A204.1 (cell line): ENCODE measurements around the gene PCGF3.
"Not testable (repeated sequence)": the region's sequence is repeated elsewhere in the genome, so short reads cannot be mapped to it uniquely, and the experiment has no call there.

Source experiments
- FAIRE-seq: peaks from 2 replicates; lab custom pipeline; 2012; peaks lifted over from hg19 to GRCh38; lab: Jason Lieb, UNC

PCGF3 gene

GRCh38 chr4:725391-726234, 20.0 kb downstream of the PCGF3 start:
- no peak for FAIRE-seq

GRCh38 chr4:726235-726787, 20.7 kb downstream of the PCGF3 start:
- FAIRE-seq, result no peak

GRCh38 chr4:726838-727237, 21.2 kb downstream of the PCGF3 start:
- no peak for FAIRE-seq

DNA sequence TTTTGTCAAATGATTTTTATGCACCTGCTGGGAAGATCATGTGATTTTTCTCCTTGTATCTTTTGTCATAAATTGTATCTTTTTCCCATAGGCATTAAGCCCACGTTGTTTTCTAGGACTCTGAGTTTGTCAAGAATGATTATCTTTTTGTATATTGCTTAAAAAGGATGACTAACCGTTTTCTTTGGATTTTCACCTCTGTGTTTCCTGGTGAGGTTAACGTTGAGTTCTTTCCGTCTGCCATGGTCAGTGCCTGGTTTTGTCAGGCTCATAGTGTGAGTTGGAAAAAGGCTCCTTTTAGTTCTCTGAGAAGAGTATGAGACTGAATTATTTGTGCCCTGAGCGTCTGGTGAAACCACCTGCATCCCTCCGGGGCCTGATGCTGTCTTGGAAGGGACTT, 21.9 kb downstream of the PCGF3 start:
- FAIRE-seq, result no peak

DNA sequence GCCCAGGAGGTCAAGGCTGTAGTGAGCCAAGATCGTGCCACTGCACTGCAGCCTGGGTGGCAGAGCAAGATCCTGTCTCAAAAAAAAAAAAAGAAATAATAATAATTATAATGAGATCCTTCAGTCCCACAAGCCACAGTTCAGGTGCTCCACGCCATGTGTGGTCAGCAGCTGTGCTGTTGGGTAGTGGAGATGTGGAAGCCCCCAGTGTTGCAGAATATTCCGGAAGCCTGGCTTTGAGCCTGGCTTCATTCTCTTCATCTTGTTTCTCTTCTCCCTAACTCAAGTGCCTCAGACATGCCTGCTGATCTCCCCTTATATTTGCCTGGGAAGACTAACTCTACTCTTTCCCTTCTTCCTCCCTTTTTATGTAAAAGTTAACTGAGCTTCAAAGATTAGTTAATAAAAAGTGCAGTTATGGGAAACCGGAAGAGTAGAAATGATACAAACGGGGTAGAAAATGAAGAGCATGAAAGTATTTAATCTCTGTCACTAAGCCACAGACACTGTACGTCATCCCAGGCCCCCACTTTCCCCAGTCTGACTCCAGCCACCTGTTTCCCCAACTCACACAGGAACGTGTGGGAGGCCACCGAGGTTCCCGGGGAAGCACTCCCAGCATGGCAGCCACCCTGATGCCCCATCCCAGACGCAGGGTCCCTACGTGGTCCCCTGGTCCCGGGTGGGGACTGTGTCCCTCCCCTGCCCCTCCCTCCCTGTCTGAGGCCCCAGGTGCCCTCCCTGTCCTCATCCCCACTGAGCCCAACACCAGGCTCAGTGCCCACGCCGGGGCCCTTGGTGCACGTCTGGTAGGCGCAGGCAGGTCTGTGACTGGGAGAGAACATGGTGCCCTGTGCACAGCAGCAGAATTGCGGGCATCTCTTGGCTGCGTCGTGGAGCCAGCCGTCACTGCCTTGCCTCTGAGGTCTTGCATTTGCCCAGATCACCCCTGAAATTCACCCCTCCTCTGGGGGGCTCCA, 24.0 kb downstream of the PCGF3 start:
- FAIRE-seq, result no peak

DNA sequence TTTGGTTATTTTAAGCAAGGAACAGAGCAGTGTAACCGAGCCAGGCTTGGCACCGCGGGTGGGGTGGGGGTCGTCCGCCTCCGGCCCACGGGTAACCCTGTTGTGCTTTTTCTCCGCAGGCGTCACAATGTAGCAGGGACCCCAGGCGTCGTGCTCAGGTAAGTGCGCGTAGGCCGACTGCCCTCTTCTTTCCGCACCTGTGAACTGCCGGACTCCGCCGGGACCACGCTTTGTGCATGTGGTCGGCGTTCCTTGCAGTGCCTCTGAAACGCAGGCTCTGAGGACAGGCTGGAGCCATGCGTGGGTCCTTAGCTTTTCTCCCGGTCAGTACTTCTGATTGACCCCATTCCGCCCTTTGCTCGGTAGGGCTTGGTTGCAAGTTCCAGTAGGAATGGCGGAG, 24.9 kb downstream of the PCGF3 start:
- no peak for FAIRE-seq

- FAIRE-seq, result not testable (repeated sequence)
Observed at GRCh38 chr4:730946-731904, 25.6 kb downstream of the PCGF3 start.

DNA sequence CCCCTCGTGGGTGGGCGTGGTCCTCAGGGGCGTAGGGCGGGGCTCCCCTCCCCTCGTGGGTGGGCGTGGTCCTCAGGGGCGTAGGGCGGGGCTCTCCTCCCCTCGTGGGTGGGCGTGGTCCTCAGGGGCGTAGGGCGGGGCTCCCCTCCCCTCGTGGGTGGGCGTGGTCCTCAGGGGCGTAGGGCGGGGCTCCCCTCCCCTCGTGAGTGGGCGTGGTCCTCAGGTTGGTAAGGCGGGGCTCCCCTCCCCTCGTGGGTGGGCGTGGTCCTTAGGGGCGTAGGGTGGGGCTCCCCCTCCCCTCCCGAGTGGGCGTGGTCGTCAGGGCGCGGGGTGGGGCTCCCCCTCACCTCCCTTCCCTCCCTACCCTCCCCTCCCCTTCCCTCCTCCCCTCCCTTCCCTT, 26.3 kb downstream of the PCGF3 start:
- not testable (repeated sequence) for FAIRE-seq

DNA sequence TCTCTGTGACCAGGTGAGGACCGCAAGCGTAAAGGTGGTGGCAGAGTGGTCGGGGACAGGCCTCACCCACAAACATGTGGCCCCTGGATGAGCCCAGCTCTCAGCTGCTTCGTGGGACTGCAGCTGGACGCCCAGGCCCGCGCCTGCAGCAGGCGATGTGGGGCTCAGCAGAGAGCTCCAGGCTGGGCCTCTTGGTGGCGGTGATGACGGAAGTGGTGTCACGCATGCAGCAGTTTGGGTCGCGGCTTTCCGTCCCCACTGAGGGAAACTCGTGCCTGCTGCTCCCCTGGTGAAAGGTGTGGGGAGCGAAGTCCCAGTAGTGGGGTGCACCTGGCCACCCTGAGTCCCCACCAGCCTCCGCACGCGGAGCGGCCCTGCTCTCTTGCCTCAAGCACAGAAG, 26.9 kb downstream of the PCGF3 start:
- FAIRE-seq, result no peak

DNA sequence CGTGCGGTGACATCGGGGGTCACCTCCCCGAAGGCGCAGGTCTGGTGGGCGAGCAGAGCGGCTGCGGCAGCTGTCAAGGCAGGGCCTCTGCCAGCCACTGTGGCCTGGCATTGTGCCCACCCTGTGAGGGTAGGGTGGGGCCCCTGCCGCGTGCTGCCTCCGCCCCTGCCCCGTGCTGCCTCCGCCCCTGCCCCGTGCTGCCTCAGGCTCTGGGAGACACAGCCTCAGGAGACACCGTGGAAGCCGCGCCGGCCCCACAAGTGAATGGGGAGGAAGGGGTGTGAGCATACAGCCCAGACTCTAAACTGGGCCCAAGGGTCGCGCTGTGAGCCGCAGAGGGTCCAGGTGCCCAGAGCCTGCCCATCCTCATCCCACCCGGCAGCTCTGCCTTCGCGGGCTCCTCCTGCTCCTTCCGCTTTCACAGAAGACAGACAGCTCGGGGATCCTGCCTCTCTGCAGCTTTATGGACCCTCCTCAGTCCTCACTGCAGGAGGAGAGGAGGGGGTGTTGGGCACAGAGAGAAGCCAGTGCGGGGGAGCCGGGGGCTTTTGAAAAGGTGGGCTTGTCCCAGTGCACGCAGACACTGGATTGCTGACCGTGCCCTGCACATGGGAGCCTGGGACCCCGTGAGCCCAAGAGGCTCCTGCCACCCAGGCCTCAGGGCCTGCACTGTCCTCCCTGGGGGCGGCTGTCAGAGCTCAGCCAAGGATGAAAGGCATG, 27.4 kb downstream of the PCGF3 start:
- FAIRE-seq, result no peak

DNA sequence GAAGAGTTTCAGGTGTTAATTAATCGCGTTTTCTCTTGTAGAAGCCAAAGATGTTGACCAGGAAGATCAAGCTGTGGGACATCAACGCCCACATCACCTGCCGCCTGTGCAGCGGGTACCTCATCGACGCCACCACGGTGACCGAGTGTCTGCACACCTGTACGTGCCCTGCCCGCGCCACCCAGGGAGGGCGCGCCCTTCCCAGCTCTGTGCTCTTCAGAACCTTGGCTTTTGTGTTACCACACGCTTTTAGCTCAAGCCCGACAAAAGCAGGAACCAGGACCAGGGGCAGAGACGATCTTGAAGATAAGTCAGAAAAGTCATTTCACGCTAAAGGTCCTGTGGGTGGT, 28.0 kb downstream of the PCGF3 start:
- FAIRE-seq, result no peak

DNA sequence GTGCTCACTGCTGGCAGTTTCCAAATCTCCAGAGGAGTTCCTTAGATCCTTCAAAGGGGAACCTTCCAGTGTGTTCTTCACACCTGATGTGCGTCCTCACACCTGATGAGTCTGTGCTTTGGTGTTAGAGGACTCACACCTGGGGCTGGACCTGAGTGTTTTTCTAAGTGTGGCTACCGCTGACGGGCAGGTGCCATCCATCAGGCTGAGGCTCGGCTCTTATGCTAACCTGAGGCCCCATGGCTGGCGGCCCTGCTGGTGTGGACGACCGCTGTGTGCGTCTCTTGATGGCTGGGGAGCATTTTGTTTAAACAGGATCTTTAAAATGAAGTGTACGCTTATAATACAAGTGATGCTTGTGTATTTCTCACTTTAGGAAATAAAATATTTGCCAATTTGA, 28.4 kb downstream of the PCGF3 start:
- FAIRE-seq, result no peak

DNA sequence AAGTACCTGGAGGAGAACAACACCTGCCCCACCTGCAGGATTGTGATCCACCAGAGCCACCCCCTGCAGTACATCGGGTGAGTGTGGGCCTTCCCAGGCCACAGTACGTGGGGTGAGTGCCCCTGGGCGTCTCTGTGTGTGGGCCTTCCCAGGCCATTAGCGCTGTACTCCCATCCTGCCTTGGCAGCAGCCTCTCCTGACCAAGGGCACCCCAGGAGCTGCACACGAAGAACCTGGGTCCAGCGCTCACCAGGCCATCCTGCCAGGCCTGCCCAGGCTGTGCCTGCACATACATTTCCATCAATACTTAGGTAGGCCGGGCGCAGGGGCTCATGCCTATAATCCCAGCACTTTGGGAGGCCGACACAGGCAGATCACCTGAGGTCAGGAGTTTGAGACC, 29.3 kb downstream of the PCGF3 start:
- no peak for FAIRE-seq

DNA sequence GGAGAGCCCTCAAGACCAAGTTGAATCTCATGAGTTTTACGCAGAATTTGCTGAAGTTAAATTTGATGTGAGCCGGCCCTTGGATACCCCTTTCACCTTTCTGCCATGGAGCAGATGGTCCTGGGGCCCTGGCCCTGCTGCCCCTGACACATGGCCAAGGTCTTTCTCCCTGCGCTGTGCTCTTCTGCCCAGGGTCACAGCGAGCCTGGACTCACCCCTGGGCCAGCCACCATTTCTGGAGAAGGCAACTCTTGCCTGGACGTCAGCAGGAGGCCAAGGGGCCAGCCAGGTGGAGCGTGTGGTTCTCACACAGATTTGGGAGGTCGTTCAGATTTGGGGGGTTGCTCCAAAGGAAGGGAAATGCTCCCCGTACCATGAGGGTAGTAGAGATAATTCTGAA, 30.0 kb downstream of the PCGF3 start:
- no peak for FAIRE-seq

GRCh38 chr4:736561-736960, 30.9 kb downstream of the PCGF3 start:
- FAIRE-seq, result not testable (repeated sequence)

DNA sequence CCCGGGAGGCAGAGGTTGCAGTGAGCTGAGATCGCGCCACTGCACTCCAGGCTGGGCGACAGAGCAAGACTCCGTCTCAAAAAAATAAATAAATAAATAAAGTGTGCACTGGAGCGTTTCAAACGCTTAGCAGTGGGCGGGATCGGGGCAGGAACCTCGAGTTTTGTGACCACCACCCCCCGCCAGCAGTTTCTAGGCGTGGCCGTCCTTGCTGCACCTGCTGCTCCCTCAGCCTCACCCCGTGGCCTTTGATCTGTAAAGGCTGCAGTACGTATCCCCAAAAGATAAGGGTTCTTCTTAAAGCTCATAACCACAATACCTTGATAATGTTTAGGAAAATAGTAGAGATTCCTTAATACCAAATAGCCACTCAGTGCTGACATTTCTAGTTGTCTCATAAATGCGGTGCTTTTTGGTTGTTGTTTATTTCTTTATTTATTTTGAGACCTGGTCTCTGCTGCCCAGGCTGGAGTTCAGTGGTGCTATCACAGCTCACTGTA, 33.2 kb downstream of the PCGF3 start:
- no peak for FAIRE-seq

DNA sequence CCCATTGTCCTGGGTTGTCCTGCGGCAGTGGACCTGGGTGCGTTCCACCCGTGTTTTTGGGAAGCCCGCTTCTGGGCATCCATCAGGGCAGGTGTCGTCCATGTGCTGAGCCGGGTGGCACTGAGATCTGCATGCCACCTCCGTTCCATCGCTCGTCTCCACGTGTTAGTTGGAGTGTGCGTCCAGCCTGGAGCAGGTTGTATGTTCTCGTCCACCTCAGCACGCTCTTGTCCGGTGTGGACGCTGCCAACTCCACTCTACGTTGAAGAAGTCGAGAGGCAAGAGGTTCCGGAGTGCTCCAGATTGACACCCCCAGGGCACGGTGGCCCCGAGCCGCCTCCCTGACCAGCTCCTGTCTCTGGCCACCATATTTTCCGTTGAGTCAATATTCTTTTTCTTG, 33.9 kb downstream of the PCGF3 start:
- FAIRE-seq, result no peak

- no peak for FAIRE-seq
Observed at GRCh38 chr4:740011-740410, 34.4 kb downstream of the PCGF3 start.

GRCh38 chr4:740656-741282, 35.1 kb downstream of the PCGF3 start:
- no peak for FAIRE-seq

DNA sequence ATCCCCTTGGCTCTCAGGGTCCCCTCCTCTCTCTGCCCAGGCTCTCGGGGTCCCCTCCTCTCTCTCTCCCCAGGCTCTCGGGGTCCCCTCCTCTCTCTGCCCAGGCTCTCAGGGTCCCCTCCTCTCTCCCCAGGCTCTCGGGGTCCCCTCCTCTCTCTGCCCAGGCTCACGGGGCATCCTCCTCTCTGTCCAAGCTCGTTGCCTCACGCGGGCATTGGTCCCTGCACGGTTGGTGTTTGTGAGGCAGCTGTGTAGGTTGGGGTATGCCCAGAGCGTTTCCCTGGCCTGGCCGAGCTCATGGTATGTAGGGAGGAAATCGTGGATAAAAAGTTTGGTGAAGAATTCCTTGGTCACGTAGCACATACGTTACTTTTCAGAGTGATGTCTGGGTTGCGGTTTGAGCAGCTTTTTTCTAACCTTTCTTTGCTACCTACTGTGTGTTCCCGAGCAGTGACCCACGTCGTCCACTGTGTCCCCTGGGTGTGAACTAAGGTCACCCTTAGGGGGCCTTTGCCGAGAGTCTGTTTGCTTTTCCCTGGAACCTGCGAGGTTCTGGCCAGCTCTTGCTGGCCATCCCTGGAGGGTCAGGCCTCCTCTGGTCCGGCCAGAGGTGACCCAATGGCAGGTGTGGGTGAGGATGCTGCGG, 36.6 kb downstream of the PCGF3 start:
- FAIRE-seq, result no peak
